ENCODE data around the gene TNS4.

DNA sequence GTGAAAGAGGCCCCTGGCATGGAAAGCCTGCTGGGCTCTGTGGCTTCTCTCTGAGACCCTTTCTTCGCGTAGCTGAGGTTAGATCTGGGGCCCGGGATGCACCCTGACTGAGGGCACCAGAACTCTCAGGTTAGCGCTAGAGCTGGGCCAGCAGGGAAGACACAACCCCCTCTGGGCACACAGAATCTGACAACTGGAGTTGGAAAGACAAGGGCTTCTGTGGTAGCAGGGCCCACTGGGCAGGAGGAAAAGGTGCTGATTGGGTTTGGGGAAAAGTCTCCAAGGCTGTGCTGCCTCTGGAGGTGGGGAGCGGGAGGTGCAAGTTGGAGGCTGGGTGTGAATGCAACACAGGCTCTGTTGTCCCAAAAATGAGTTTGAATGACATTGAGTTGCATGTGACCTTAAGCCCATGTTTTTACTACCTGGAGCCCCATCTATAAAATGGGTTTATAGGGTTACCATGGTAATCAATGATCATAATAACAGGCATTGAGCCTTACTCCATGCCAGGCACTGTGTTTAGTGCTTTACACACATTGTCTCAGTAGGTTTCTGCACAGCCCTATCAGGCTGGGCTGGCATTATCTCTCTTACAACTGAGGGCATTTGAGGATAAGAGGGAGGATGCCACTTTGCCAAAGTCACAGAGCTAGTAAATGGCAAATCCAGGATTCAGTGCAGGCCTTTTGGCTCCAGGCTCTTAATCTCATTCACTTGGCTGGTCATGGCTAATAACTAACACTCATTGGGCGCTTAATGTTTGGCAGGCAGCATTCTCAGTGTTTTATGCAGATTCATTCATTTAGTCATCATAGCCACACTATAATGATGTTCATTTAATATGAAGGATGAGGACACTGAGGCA, 67.6 kb downstream of the TNS4 start:
- TF ChIP-seq, protein P1, sequence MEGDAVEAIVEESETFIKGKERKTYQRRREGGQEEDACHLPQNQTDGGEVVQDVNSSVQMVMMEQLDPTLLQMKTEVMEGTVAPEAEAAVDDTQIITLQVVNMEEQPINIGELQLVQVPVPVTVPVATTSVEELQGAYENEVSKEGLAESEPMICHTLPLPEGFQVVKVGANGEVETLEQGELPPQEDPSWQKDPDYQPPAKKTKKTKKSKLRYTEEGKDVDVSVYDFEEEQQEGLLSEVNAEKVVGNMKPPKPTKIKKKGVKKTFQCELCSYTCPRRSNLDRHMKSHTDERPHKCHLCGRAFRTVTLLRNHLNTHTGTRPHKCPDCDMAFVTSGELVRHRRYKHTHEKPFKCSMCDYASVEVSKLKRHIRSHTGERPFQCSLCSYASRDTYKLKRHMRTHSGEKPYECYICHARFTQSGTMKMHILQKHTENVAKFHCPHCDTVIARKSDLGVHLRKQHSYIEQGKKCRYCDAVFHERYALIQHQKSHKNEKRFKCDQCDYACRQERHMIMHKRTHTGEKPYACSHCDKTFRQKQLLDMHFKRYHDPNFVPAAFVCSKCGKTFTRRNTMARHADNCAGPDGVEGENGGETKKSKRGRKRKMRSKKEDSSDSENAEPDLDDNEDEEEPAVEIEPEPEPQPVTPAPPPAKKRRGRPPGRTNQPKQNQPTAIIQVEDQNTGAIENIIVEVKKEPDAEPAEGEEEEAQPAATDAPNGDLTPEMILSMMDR (conservative IDR thresholded peaks at IDR 0.05 in 1 of 2, IDR thresholded peaks at IDR 0.05 in 1 of 2; ENCODE audit: low read depth in 1 of 2, low read length in 2 of 2) = peak; percentile 43 to 57
- no peak for TF ChIP-seq EZH2 (IDR thresholded peaks at IDR 0.05; ENCODE audit: low read length, missing control alignments)

All from fibroblast of lung (primary cell).